H1 (cell line): ENCODE measurements around the gene FBLN2. TPM values are rescaled to one million over a fixed set of nuclear protein-coding genes. Genes with fewer than 3 reads are reported as not detected.

Experiments
- CTCF ChIA-PET: fragments of 300-600 bp; sonication (Branson Sonifier 250); formaldehyde crosslinking; loops from one replicate; lab custom pipeline; 2021; ENCODE audit not compliant: partially characterized antibody; lab: Charles Lee
- POLR2A ChIA-PET: fragments of 300-600 bp; sonication (Branson Sonifier 250); formaldehyde crosslinking; loops from one replicate; lab custom pipeline; 2021; ENCODE audit warnings: inconsistent platforms; ENCODE audit not compliant: partially characterized antibody; lab: Charles Lee
- DNase-seq, 2 experiments: peaks; one replicate each; pipeline versions ENCODE4 v3.0.0 to v3.0.0-alpha.2; 2010 to 2022; ENCODE audit warnings: low spot score in 2 of 2, low read depth in 1 of 2, mixed read lengths in 1 of 2
- FAIRE-seq: peaks from 2 replicates; lab custom pipeline; 2011; peaks lifted over from hg19 to GRCh38; lab: Jason Lieb, UNC
- H2AFZ ChIP-seq: 2 replicates; pipeline ENCODE4 v1.8.1; 2012; ENCODE audit warnings: low read length, inconsistent platforms
- H2AK5ac ChIP-seq: 2 replicates; pipeline ENCODE4 v1.6.1; 2013; ENCODE audit warnings: low read depth, low read length
- H2BK120ac ChIP-seq: replicated peaks from 2 replicates; pipeline ENCODE3; 2013; ENCODE audit warnings: low read depth, low read length, inconsistent platforms
- H2BK12ac ChIP-seq: 2 replicates; pipeline ENCODE4 v1.6.1; 2013; ENCODE audit warnings: low read depth, low read length
- H2BK15ac ChIP-seq: 2 replicates; pipeline ENCODE4 v1.6.1; 2013; ENCODE audit warnings: low read length
- H2BK20ac ChIP-seq: 2 replicates; pipeline ENCODE4 v1.6.1; 2013; ENCODE audit warnings: low read length
- H2BK5ac ChIP-seq: 2 replicates; pipeline ENCODE4 v1.6.1; 2013; ENCODE audit warnings: low read depth, low read length
- H3K14ac ChIP-seq: 2 replicates; pipeline ENCODE4 v1.6.1; 2013; ENCODE audit warnings: inconsistent platforms; ENCODE audit not compliant: insufficient read length
- H3K18ac ChIP-seq: 2 replicates; pipeline ENCODE4 v1.6.1; 2013; ENCODE audit warnings: low read length; ENCODE audit errors: extremely low read depth
- H3K23ac ChIP-seq: 2 replicates; pipeline ENCODE4 v1.6.1; 2013; ENCODE audit warnings: inconsistent platforms; ENCODE audit not compliant: insufficient read length
- H3K23me2 ChIP-seq: 2 replicates; pipeline ENCODE4 v1.6.1; 2013; ENCODE audit warnings: low read depth, low read length
- H3K27ac ChIP-seq: 2 replicates; pipeline ENCODE4 v1.6.1; 2011; ENCODE audit warnings: low read depth, low read length, inconsistent platforms
- H3K27me3 ChIP-seq, 4 experiments: replicated peaks in 1 of 4; 1 replicate in 1 of 4; 2 replicates in 3 of 4; pipeline versions ENCODE4 v1.6.1 to v1.8.1; 2011 to 2013; ENCODE audit warnings: low read length in 3 of 4, mild to moderate bottlenecking in 3 of 4, inconsistent platforms in 2 of 4, mixed read lengths in 2 of 4, moderate library complexity in 1 of 4; ENCODE audit not compliant: control insufficient read depth in 3 of 4, insufficient read depth in 3 of 4; ENCODE audit errors: extremely low read depth in 1 of 4
- H3K36me3 ChIP-seq, 4 experiments: 2 replicates each; pipeline versions ENCODE4 v1.6.1 to v1.8.1; 2011 to 2013; ENCODE audit warnings: mild to moderate bottlenecking in 4 of 4, low read length in 3 of 4, moderate library complexity in 2 of 4, control low read depth in 1 of 4, inconsistent platforms in 1 of 4; ENCODE audit not compliant: insufficient read depth in 4 of 4, control insufficient read depth in 2 of 4
- H3K4ac ChIP-seq: replicated peaks from 2 replicates; pipeline ENCODE3; 2013; ENCODE audit warnings: low read length, low read depth, mixed read lengths, inconsistent platforms; ENCODE audit not compliant: insufficient read length
- H3K4me1 ChIP-seq, 4 experiments: replicated peaks in 1 of 4; 1 replicate in 1 of 4; 2 replicates in 3 of 4; pipeline versions ENCODE4 v1.6.1 to v1.8.1; 2011 to 2013; ENCODE audit warnings: low read length in 3 of 4, inconsistent platforms in 2 of 4, mixed read lengths in 1 of 4; ENCODE audit not compliant: insufficient read depth in 4 of 4, control insufficient read depth in 3 of 4
- H3K4me2 ChIP-seq, 2 experiments: 2 replicates each; pipeline versions ENCODE4 v1.6.1 to v1.8.1; 2011 to 2013; ENCODE audit warnings: low read depth in 2 of 2, low read length in 2 of 2, control low read depth in 1 of 2, inconsistent platforms in 1 of 2, mild to moderate bottlenecking in 1 of 2; ENCODE audit not compliant: insufficient read depth in 1 of 2
- H3K4me3 ChIP-seq, 4 experiments: fragments of 200-600, 300-600 bp in 1 of 4; sonication (generic), shearing (Covaris generic), sonication (Bioruptor Twin) in 1 of 4; 2 replicates each; pipeline versions ENCODE4 v1.5.1 to v1.8.1; 2011 to 2016; ENCODE audit warnings: low read length in 4 of 4, low read depth in 3 of 4, control low read depth in 2 of 4, inconsistent platforms in 2 of 4, mild to moderate bottlenecking in 2 of 4, mixed read lengths in 1 of 4, moderate library complexity in 1 of 4; ENCODE audit not compliant: insufficient read depth in 2 of 4; ENCODE audit errors: extremely low read depth in 1 of 4
- H3K56ac ChIP-seq: replicated peaks from 2 replicates; pipeline ENCODE3; 2013; ENCODE audit warnings: low read depth, mild to moderate bottlenecking, mixed read lengths, low read length, inconsistent platforms; ENCODE audit not compliant: insufficient read length
- H3K79me1 ChIP-seq: 2 replicates; pipeline ENCODE4 v1.6.1; 2013; ENCODE audit warnings: low read depth, low read length, control low read depth
- H3K79me2 ChIP-seq, 2 experiments: 2 replicates each; pipeline versions ENCODE4 v1.6.1 to v1.8.1; 2012 to 2013; ENCODE audit warnings: low read length in 2 of 2, mild to moderate bottlenecking in 2 of 2, inconsistent platforms in 1 of 2; ENCODE audit not compliant: insufficient read depth in 2 of 2, control insufficient read depth in 1 of 2
- H3K9ac ChIP-seq, 4 experiments: replicated peaks in 1 of 4; 1 replicate in 1 of 4; 2 replicates in 3 of 4; pipeline versions ENCODE4 v1.6.1 to v1.8.1; 2011 to 2013; ENCODE audit warnings: low read depth in 3 of 4, low read length in 3 of 4, control low read depth in 2 of 4, mild to moderate bottlenecking in 2 of 4, moderate library complexity in 2 of 4, inconsistent platforms in 1 of 4; ENCODE audit errors: extremely low read depth in 1 of 4
- H3K9me3 ChIP-seq, 2 experiments: 2 replicates each; pipeline versions ENCODE4 v1.6.1 to v1.8.1; 2012 to 2013; ENCODE audit warnings: mild to moderate bottlenecking in 2 of 2, moderate library complexity in 2 of 2, control low read depth in 1 of 2, inconsistent platforms in 1 of 2, low read depth in 1 of 2, low read length in 1 of 2, mixed read lengths in 1 of 2; ENCODE audit not compliant: insufficient read depth in 2 of 2
- H4K20me1 ChIP-seq, 2 experiments: replicated peaks in 1 of 2; 2 replicates each; pipeline versions ENCODE3 to v1.8.1; 2011 to 2013; ENCODE audit warnings: inconsistent platforms in 2 of 2, low read length in 2 of 2, mild to moderate bottlenecking in 1 of 2; ENCODE audit not compliant: insufficient read depth in 2 of 2, control insufficient read depth in 1 of 2
- H4K5ac ChIP-seq: 2 replicates; pipeline ENCODE4 v1.6.1; 2013; ENCODE audit warnings: low read length, low read depth, mixed read lengths, inconsistent platforms; ENCODE audit not compliant: insufficient read length
- H4K8ac ChIP-seq: 2 replicates; pipeline ENCODE4 v1.8.0; 2013; ENCODE audit warnings: mild to moderate bottlenecking, moderate library complexity, low read length, inconsistent platforms; ENCODE audit not compliant: insufficient read depth; ENCODE audit errors: extremely low read depth
- H4K91ac ChIP-seq: replicated peaks from 2 replicates; pipeline ENCODE3; 2013; ENCODE audit warnings: low read length, mixed read lengths, inconsistent platforms; ENCODE audit not compliant: insufficient read length
- ATF2 ChIP-seq: IDR thresholded peaks from 2 replicates; pipeline ENCODE4 v1.6.1; 2012; ENCODE audit warnings: low read length, inconsistent platforms
- GTF2F1 ChIP-seq: IDR thresholded peaks from 2 replicates; pipeline ENCODE4 v1.6.1; 2012; ENCODE audit warnings: low read depth, low read length, improper control_type of control experiment, borderline replicate concordance
- JUN ChIP-seq: IDR thresholded peaks from 2 replicates; pipeline ENCODE4 v1.6.1; 2011; ENCODE audit warnings: low read depth, mild to moderate bottlenecking, improper control_type of control experiment, low read length
- KDM1A ChIP-seq: fragments of 200-600, 300-600 bp; sonication (generic); IDR thresholded peaks from 2 replicates; pipeline ENCODE4 v1.7.1; 2016; ENCODE audit warnings: mild to moderate bottlenecking, low read length, borderline replicate concordance
- POLR2AphosphoS5 ChIP-seq: IDR thresholded peaks from 2 replicates; pipeline ENCODE4 v1.6.1; 2011; ENCODE audit warnings: low read depth, low read length
- POU5F1 ChIP-seq: IDR thresholded peaks from 2 replicates; pipeline ENCODE4 v1.6.1; 2011; ENCODE audit warnings: low read depth, mild to moderate bottlenecking, low read length, moderate library complexity
- SIN3A ChIP-seq, 2 experiments: IDR thresholded peaks in 1 of 2; conservative IDR thresholded peaks in 1 of 2; 2 replicates each; pipeline ENCODE4 v1.6.1; 2011 to 2012; ENCODE audit warnings: low read length in 2 of 2, improper control_type of control experiment in 1 of 2, low read depth in 1 of 2, mild to moderate bottlenecking in 1 of 2
- SIRT6 ChIP-seq: IDR thresholded peaks from one replicate; pipeline ENCODE4 v1.7.1; 2012; ENCODE audit warnings: low read length, inconsistent platforms
- TCF12 ChIP-seq: IDR thresholded peaks from 2 replicates; pipeline ENCODE4 v1.6.1; 2011; ENCODE audit warnings: low read depth, mild to moderate bottlenecking, low read length
- USF2 ChIP-seq: IDR thresholded peaks from 2 replicates; pipeline ENCODE4 v1.6.1; 2011; ENCODE audit warnings: low read length, improper control_type of control experiment
- WGBS, 2 experiments: shearing (Covaris generic) in 1 of 2; methylation state at CpG; one replicate each; pipeline versions ENCODE4 v1.1.6 to v1.1.7; 2013 to 2015; ENCODE audit warnings: low lambda C conversion rate in 2 of 2, mixed read lengths in 2 of 2, inconsistent platforms in 1 of 2, low coverage in 1 of 2, missing lambda C conversion rate in 1 of 2; ENCODE audit not compliant: insufficient replicate concordance in 2 of 2, insufficient coverage in 1 of 2, insufficient read length in 1 of 2; ENCODE audit errors: extremely low coverage in 1 of 2, missing lambda C conversion rate in 1 of 2; 5-methylcytosine and 5-hydroxymethylcytosine counted together
- polyA plus RNA-seq, 7 experiments: library from polyadenylated mRNA; depleted of rRNA in 3 of 7; stranded (reverse) in 5 of 7; unstranded in 2 of 7; fragments of >200 nt in 5 of 7; fragments of 200-250 nt in 2 of 7; gene quantifications; 1 replicate in 5 of 7; 2 replicates in 1 of 7; 4 replicates in 1 of 7; pipeline versions ENCODE4 v1.2.1 to v1.2.3, GENCODE V29; 2011 to 2013; ENCODE audit warnings: missing spikeins in 2 of 7, mixed read lengths in 2 of 7
- total RNA-seq: library from RNA; stranded (reverse); fragmentation: NEBNext Ultra II Directional; extraction: Animal tissue kit (Norgen Biotek cat#: 25700); gene quantifications from 2 replicates; pipeline ENCODE4 v1.2.1, GENCODE V29; 2021

FBLN2 gene
- total and polyA plus RNA-seq, 2 of the 8 experiments (the other 6 are each of a cell fraction or from before 2014, with no cell fraction given) = 17.4 to 24.2 TPM

DNA sequence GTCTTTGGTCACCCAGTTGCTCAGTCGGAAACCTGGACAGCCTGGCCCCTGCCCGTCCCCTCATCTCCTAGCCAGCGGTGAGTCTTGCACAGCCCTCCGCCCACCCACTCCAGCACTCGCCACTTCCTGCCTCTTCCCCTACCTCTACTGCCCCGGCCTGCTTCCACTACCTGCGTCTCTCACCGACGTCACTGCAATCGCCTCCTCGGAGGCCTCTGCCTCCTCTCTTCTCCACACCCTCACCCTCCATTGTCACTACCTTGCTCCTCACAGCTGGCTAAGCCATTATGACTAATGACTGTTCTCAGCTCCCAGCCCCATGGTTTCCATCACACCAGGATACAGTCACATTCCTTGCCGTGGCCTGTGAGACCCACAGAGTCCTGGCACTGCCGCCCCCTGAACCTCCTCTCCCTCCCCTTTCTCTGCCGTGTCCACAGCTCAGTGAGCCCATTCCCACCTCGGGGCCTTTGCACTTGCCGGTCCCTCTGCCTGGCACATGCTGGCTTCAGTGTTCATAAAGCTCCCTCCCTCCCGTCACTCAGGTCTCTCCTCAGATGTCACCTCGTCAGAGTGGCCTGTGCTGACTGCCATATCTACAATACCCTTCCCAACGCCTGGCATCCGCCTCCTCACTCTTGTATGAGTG lies 104.8 kb downstream of the FBLN2 start:
- no peaks in the 10 kb centered on the region for H3K36me3 ChIP-seq
- WGBS, 2 experiments = 84% methylated on average over 20 of the region's 20 CpGs; no CpG with 5 or more reads in 1 of the 2 experiments
- no peak overlapping the region for H2BK15ac ChIP-seq
- no peaks in the 10 kb centered on the region for H3K79me2 ChIP-seq
- H2BK120ac ChIP-seq = no peak overlapping the region
- no peak overlapping the region for H4K5ac ChIP-seq
- DNase-seq (no peak), FAIRE-seq (no peak)
- ChIA-PET CTCF (interaction anchor here (0.6 to 34.9 kb wide), 9 partner anchors 19 to 230 kb away, joined by 3 to 772 read pairs (median 6); partner anchors contain the start of gene WNT7A), POLR2A (interaction anchor here (0.9 kb wide), 1 partner anchor 36 kb away, joined by 3 read pairs; no protein-coding TSS in a partner anchor)
- no peak overlapping the region; the same call in 1 of the 2 replicates for H2BK5ac ChIP-seq
- no peaks in the 10 kb centered on the region for H3K79me1 ChIP-seq
- H3K4me2 ChIP-seq = no peak overlapping the region
- H3K18ac ChIP-seq = no peak overlapping the region
- H3K14ac ChIP-seq = no peak overlapping the region
- no peak overlapping the region for H3K4me3 ChIP-seq
- H3K23ac ChIP-seq = no peak overlapping the region
- H4K8ac ChIP-seq = no peak overlapping the region
- no peaks in the 10 kb centered on the region for H3K9me3 ChIP-seq
- no peak overlapping the region for H2AFZ ChIP-seq
- no peak overlapping the region for H3K9ac ChIP-seq
- no peak overlapping the region for H3K4ac ChIP-seq
- H3K56ac ChIP-seq = no peak overlapping the region
- no peak overlapping the region for H4K91ac ChIP-seq
- no peaks in the 10 kb centered on the region for H4K20me1 ChIP-seq
- H3K27me3 ChIP-seq = peaks cover 1 to 36% (median 30%) of the 10 kb centered on the region in 4 experiments
- peaks cover 1% of the 10 kb centered on the region; the same call in 1 of the 2 replicates for H3K23me2 ChIP-seq
- H2BK12ac ChIP-seq = 0 out of 2 replicates have a peak overlapping the region, but pooled peaks have one; percentile 39
- no peak overlapping the region for H2AK5ac ChIP-seq
- 0 out of 2 replicates have a peak overlapping the region, but pooled peaks have one; percentile 32 for H2BK20ac ChIP-seq
- peaks cover 0 to 11% (median 7%) of the 10 kb centered on the region in 4 experiments; a peak in 5 of 7 replicates for H3K4me1 ChIP-seq
- H3K27ac ChIP-seq = no peak overlapping the region
- TF ChIP-seq JUN (no peak), SIRT6 (no peak), ATF2 (no peak), GTF2F1 (no peak), USF2 (no peak), TCF12 (no peak), SIN3A (conservative IDR thresholded peaks at IDR 0.05 in 1 of 2, IDR thresholded peaks at IDR 0.05 in 1 of 2; ENCODE audit: low read depth in 1 of 2, low read length in 2 of 2) (no peak), POU5F1 (no peak), POLR2AphosphoS5 (no peak), KDM1A (no peak)
